ENCODE results near the gene KIF6.

KIF6 gene

GRCh38 chr6:39409889-39410288 is 315.3 kb downstream of the KIF6 start:
- H3K4me1 ChIP-seq (ENCODE audit: control insufficient read depth, insufficient read depth, low read length): no peaks in the 10 kb centered on the region
- no peak overlapping the region for H3K4me3 ChIP-seq (ENCODE audit: low read length)
- no peak overlapping the region for H3K9ac ChIP-seq (ENCODE audit: low read length)
- H3K9me3 ChIP-seq (ENCODE audit: control insufficient read depth, low read length): no peaks in the 10 kb centered on the region
- no peaks in the 10 kb centered on the region for H3K36me3 ChIP-seq (ENCODE audit: control insufficient read depth, insufficient read depth, low read length)
- H3K27me3 ChIP-seq (ENCODE audit: control insufficient read depth, insufficient read depth, low read length): no peaks in the 10 kb centered on the region

- H3K36me3 ChIP-seq (ENCODE audit: control insufficient read depth, insufficient read depth, low read length): no peaks in the 10 kb centered on the region
- no peaks in the 10 kb centered on the region for H3K4me1 ChIP-seq (ENCODE audit: control insufficient read depth, insufficient read depth, low read length)
- H3K9me3 ChIP-seq (ENCODE audit: control insufficient read depth, low read length): no peaks in the 10 kb centered on the region
- H3K27me3 ChIP-seq (ENCODE audit: control insufficient read depth, insufficient read depth, low read length): no peaks in the 10 kb centered on the region
- no peak overlapping the region for H3K9ac ChIP-seq (ENCODE audit: low read length)
- H3K4me3 ChIP-seq (ENCODE audit: low read length): no peak overlapping the region
Observed at GRCh38 chr6:39407446-39407993, 317.7 kb downstream of the KIF6 start.

GRCh38 chr6:39404312-39404711 is 320.9 kb downstream of the KIF6 start:
- Histone ChIP-seq H3K9ac (ENCODE audit: low read length) (no peak overlapping the region), H3K4me1 (ENCODE audit: control insufficient read depth, insufficient read depth, low read length) (no peaks in the 10 kb centered on the region), H3K27me3 (ENCODE audit: control insufficient read depth, insufficient read depth, low read length) (no peaks in the 10 kb centered on the region), H3K9me3 (ENCODE audit: control insufficient read depth, low read length) (no peaks in the 10 kb centered on the region), H3K4me3 (ENCODE audit: low read length) (no peak overlapping the region), H3K36me3 (ENCODE audit: control insufficient read depth, insufficient read depth, low read length) (no peaks in the 10 kb centered on the region)

- no peak overlapping the region for H3K9ac ChIP-seq (ENCODE audit: low read length)
- no peak overlapping the region for H3K4me3 ChIP-seq (ENCODE audit: low read length)
- H3K9me3 ChIP-seq (ENCODE audit: control insufficient read depth, low read length): no peaks in the 10 kb centered on the region
- no peaks in the 10 kb centered on the region for H3K27me3 ChIP-seq (ENCODE audit: control insufficient read depth, insufficient read depth, low read length)
- H3K36me3 ChIP-seq (ENCODE audit: control insufficient read depth, insufficient read depth, low read length): no peaks in the 10 kb centered on the region
- H3K4me1 ChIP-seq (ENCODE audit: control insufficient read depth, insufficient read depth, low read length): no peaks in the 10 kb centered on the region
Observed at GRCh38 chr6:39403304-39403703, 321.9 kb downstream of the KIF6 start.

- Histone ChIP-seq H3K4me1 (ENCODE audit: control insufficient read depth, insufficient read depth, low read length) (no peaks in the 10 kb centered on the region), H3K27me3 (ENCODE audit: control insufficient read depth, insufficient read depth, low read length) (no peaks in the 10 kb centered on the region), H3K36me3 (ENCODE audit: control insufficient read depth, insufficient read depth, low read length) (no peaks in the 10 kb centered on the region), H3K9me3 (ENCODE audit: control insufficient read depth, low read length) (no peaks in the 10 kb centered on the region), H3K9ac (ENCODE audit: low read length) (no peak overlapping the region), H3K4me3 (ENCODE audit: low read length) (no peak overlapping the region)
Observed at GRCh38 chr6:39402239-39402751, 322.9 kb downstream of the KIF6 start.

- Histone ChIP-seq H3K36me3 (ENCODE audit: control insufficient read depth, insufficient read depth, low read length) (no peaks in the 10 kb centered on the region), H3K4me1 (ENCODE audit: control insufficient read depth, insufficient read depth, low read length) (no peaks in the 10 kb centered on the region), H3K9me3 (ENCODE audit: control insufficient read depth, low read length) (no peaks in the 10 kb centered on the region), H3K9ac (ENCODE audit: low read length) (no peak overlapping the region), H3K4me3 (ENCODE audit: low read length) (no peak overlapping the region), H3K27me3 (ENCODE audit: control insufficient read depth, insufficient read depth, low read length) (no peaks in the 10 kb centered on the region)
Observed at GRCh38 chr6:39401376-39401775, 323.8 kb downstream of the KIF6 start.

- Histone ChIP-seq H3K9ac (ENCODE audit: low read length) (no peak overlapping the region), H3K4me3 (ENCODE audit: low read length) (no peak overlapping the region), H3K4me1 (ENCODE audit: control insufficient read depth, insufficient read depth, low read length) (no peaks in the 10 kb centered on the region), H3K36me3 (ENCODE audit: control insufficient read depth, insufficient read depth, low read length) (no peaks in the 10 kb centered on the region), H3K9me3 (ENCODE audit: control insufficient read depth, low read length) (no peaks in the 10 kb centered on the region), H3K27me3 (ENCODE audit: control insufficient read depth, insufficient read depth, low read length) (no peaks in the 10 kb centered on the region)
Observed at GRCh38 chr6:39400026-39400425, 325.2 kb downstream of the KIF6 start.

- no peaks in the 10 kb centered on the region for H3K9me3 ChIP-seq (ENCODE audit: control insufficient read depth, low read length)
- no peaks in the 10 kb centered on the region for H3K36me3 ChIP-seq (ENCODE audit: control insufficient read depth, insufficient read depth, low read length)
- H3K9ac ChIP-seq (ENCODE audit: low read length): no peak overlapping the region
- no peaks in the 10 kb centered on the region for H3K4me1 ChIP-seq (ENCODE audit: control insufficient read depth, insufficient read depth, low read length)
- H3K4me3 ChIP-seq (ENCODE audit: low read length): no peak overlapping the region
- no peaks in the 10 kb centered on the region for H3K27me3 ChIP-seq (ENCODE audit: control insufficient read depth, insufficient read depth, low read length)
Observed at GRCh38 chr6:39396854-39397253, 328.4 kb downstream of the KIF6 start.

GRCh38 chr6:39393075-39393474 is 332.1 kb downstream of the KIF6 start:
- H3K27me3 ChIP-seq (ENCODE audit: control insufficient read depth, insufficient read depth, low read length): no peaks in the 10 kb centered on the region
- H3K9ac ChIP-seq (ENCODE audit: low read length): no peak overlapping the region
- H3K4me1 ChIP-seq (ENCODE audit: control insufficient read depth, insufficient read depth, low read length): no peaks in the 10 kb centered on the region
- no peak overlapping the region for H3K4me3 ChIP-seq (ENCODE audit: low read length)
- no peaks in the 10 kb centered on the region for H3K36me3 ChIP-seq (ENCODE audit: control insufficient read depth, insufficient read depth, low read length)
- no peaks in the 10 kb centered on the region for H3K9me3 ChIP-seq (ENCODE audit: control insufficient read depth, low read length)

- H3K9me3 ChIP-seq (ENCODE audit: control insufficient read depth, low read length): no peaks in the 10 kb centered on the region
- H3K27me3 ChIP-seq (ENCODE audit: control insufficient read depth, insufficient read depth, low read length): no peaks in the 10 kb centered on the region
- H3K9ac ChIP-seq (ENCODE audit: low read length): no peak overlapping the region
- no peak overlapping the region for H3K4me3 ChIP-seq (ENCODE audit: low read length)
- no peaks in the 10 kb centered on the region for H3K4me1 ChIP-seq (ENCODE audit: control insufficient read depth, insufficient read depth, low read length)
- no peaks in the 10 kb centered on the region for H3K36me3 ChIP-seq (ENCODE audit: control insufficient read depth, insufficient read depth, low read length)
Observed at GRCh38 chr6:39391182-39391581, 334.0 kb downstream of the KIF6 start.

GRCh38 chr6:39389484-39389767 is 335.8 kb downstream of the KIF6 start:
- no peak overlapping the region for H3K4me3 ChIP-seq (ENCODE audit: low read length)
- H3K36me3 ChIP-seq (ENCODE audit: control insufficient read depth, insufficient read depth, low read length): no peaks in the 10 kb centered on the region
- no peaks in the 10 kb centered on the region for H3K9me3 ChIP-seq (ENCODE audit: control insufficient read depth, low read length)
- H3K27me3 ChIP-seq (ENCODE audit: control insufficient read depth, insufficient read depth, low read length): no peaks in the 10 kb centered on the region
- H3K9ac ChIP-seq (ENCODE audit: low read length): no peak overlapping the region
- H3K4me1 ChIP-seq (ENCODE audit: control insufficient read depth, insufficient read depth, low read length): no peaks in the 10 kb centered on the region

- no peak overlapping the region for H3K4me3 ChIP-seq (ENCODE audit: low read length)
- no peak overlapping the region for H3K9ac ChIP-seq (ENCODE audit: low read length)
- no peaks in the 10 kb centered on the region for H3K36me3 ChIP-seq (ENCODE audit: control insufficient read depth, insufficient read depth, low read length)
- H3K9me3 ChIP-seq (ENCODE audit: control insufficient read depth, low read length): no peaks in the 10 kb centered on the region
- H3K4me1 ChIP-seq (ENCODE audit: control insufficient read depth, insufficient read depth, low read length): no peaks in the 10 kb centered on the region
- H3K27me3 ChIP-seq (ENCODE audit: control insufficient read depth, insufficient read depth, low read length): no peaks in the 10 kb centered on the region
Observed at GRCh38 chr6:39388606-39389483, 336.4 kb downstream of the KIF6 start.
